Right forelimb (tissue), 1 donor: Measurements from ENCODE around the gene APOL1.

Source experiments
- DNase-seq: peaks from one replicate; pipeline ENCODE4 v3.0.0-alpha.2; 2018

The APOL1 gene

GRCh38 chr22:36294293-36294620, 41.3 kb downstream of the APOL1 start:
- DNase-seq = no peak

- DNase-seq = no peak
These were observed 41.9 kb downstream of the APOL1 start for GRCh38 chr22:36294801-36295200.

GRCh38 chr22:36295247-36295646, 42.3 kb downstream of the APOL1 start:
- DNase-seq = no peak

- DNase-seq = no peak
These were observed 43.8 kb downstream of the APOL1 start for GRCh38 chr22:36296690-36297089.

- no peak for DNase-seq
These were observed 44.6 kb downstream of the APOL1 start for GRCh38 chr22:36297568-36297967.

GRCh38 chr22:36298118-36298517, 45.2 kb downstream of the APOL1 start:
- DNase-seq = no peak

- DNase-seq = no peak
These were observed 45.7 kb downstream of the APOL1 start for GRCh38 chr22:36298601-36299000.

GRCh38 chr22:36299295-36299694, 46.4 kb downstream of the APOL1 start:
- DNase-seq = no peak

GRCh38 chr22:36299911-36300310, 47.0 kb downstream of the APOL1 start:
- DNase-seq = no peak

GRCh38 chr22:36300396-36301212, 47.7 kb downstream of the APOL1 start:
- no peak for DNase-seq

GRCh38 chr22:36301384-36301828, 48.5 kb downstream of the APOL1 start:
- DNase-seq = peak; percentile 85

- no peak for DNase-seq
These were observed 48.9 kb downstream of the APOL1 start for GRCh38 chr22:36301851-36302250.

GRCh38 chr22:36302439-36303114, 49.6 kb downstream of the APOL1 start:
- no peak for DNase-seq

GRCh38 chr22:36303115-36303467, 50.2 kb downstream of the APOL1 start:
- DNase-seq = no peak

GRCh38 chr22:36303874-36304273, 50.9 kb downstream of the APOL1 start:
- DNase-seq = no peak

GRCh38 chr22:36304429-36304828, 51.5 kb downstream of the APOL1 start:
- DNase-seq = no peak

GRCh38 chr22:36305813-36306212, 52.9 kb downstream of the APOL1 start:
- no peak for DNase-seq

GRCh38 chr22:36306227-36306626, 53.3 kb downstream of the APOL1 start:
- DNase-seq = no peak

GRCh38 chr22:36308880-36309279, 55.9 kb downstream of the APOL1 start:
- DNase-seq = no peak

- DNase-seq = no peak
These were observed 58.6 kb downstream of the APOL1 start for GRCh38 chr22:36311386-36312085.

GRCh38 chr22:36315325-36315724, 62.4 kb downstream of the APOL1 start:
- DNase-seq = no peak

- DNase-seq = no peak
These were observed 63.5 kb downstream of the APOL1 start for GRCh38 chr22:36316419-36316818.
